Activated T-cell treated with anti-CD3 and anti-CD28 coated beads for 1 hour (primary cell): ENCODE data around the gene TIMM10.
"Not testable (repeated sequence)": the region's sequence is repeated elsewhere in the genome, so short reads cannot be mapped to it uniquely, and the experiment has no call there.

Source experiments
- DNase-seq: peaks from one replicate; pipeline ENCODE4 v3.0.0-alpha.2; 2020; ENCODE audit warnings: low read depth

The TIMM10 gene

DNA sequence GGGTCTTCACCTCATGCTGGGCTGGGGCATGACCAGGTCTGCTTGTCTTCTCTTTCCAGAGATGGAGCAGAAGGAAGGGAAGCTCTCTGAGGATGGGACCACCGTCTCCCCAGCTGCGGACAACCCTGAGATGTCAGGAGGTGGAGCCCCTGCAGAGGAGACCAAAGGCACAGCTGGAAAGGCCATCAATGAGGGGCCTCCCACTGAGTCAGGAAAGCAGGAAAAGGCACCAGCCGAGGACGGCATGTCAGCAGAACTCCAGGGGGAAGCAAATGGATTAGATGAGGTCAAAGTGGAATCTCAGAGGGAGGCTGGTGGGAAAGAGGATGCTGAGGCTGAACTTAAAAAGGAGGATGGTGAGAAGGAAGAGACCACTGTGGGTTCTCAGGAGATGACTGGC, 12.0 kb upstream of the TIMM10 start:
- no peak for DNase-seq

DNA sequence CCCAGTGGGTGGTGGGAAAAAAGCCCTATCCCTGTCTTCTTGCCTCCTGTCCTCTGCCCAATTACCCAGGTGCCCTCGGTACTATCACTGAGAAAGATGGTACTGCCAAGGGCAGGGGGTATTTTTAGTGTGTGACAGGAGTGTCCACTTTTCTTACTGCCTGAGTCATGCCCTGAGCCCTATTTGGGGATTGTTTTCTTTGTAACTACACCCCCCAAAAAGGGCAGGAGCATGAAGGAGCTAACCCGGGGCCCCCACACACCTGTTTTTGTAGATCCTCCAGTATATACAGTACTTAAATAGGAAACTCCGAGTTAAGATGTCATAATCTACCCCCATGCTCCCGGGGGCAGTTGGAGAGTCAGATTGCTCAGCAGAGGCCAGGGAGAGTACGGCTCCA, 10.6 kb upstream of the TIMM10 start:
- no peak for DNase-seq

DNA sequence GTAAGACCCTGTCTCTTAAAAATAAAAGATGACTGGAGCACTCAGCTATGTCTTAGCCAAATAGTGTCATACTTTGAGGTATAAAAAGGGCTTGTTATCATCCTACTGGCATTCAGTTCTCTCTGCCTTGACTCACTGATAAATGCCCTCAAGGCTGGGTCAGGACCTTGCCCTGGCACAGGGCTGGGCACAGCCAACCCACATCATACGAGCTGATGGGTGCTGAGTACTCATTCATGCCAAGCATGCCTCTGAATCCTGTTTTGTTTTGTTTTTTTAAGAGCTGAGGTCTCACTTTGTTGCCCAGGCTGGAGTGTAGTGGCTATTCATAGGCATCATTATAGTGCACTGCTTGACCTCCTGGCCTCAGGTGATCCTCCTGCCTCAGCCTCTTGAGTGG, 8.8 kb upstream of the TIMM10 start:
- DNase-seq: no peak

DNA sequence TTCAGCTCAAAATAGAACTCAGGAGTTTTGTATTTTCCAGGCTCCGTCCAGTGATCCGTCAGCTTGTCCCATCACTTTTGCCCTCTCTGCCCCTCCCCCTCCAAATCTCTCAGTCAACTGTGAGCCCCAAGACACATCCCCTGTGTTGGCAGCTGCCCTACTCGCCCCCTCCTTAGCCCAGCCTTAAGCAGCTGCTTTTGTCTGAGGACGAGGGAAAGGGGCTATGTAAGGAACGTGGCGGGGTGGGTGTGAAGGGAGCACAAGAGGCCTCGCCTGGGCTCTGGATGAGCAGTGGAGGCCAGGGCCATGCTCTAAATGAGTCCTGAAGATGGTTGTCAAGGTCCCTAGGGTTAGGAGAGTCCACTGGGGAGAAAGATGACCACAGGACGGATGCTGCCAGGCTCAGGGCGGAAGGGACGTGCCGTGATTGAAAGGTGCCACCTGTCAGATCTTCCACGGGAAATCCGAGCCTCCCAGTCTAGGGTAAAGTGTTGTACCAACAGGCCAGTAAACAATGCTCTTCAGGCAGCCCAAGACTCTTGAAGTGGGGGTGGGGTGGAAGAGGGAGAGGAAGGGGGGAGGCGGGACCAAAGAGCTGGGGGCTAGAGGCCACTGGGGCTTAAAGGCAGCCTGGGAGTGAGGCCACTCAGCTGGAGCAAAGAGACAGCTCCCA, 6.5 kb upstream of the TIMM10 start, which contains the start of gene SMTNL1:
SMTNL1 (plus strand) TSS at position 649 of the 673 bp plus-strand sequence. CDS start 5,048 bp downstream, outside the sequence.
- no peak for DNase-seq

DNA sequence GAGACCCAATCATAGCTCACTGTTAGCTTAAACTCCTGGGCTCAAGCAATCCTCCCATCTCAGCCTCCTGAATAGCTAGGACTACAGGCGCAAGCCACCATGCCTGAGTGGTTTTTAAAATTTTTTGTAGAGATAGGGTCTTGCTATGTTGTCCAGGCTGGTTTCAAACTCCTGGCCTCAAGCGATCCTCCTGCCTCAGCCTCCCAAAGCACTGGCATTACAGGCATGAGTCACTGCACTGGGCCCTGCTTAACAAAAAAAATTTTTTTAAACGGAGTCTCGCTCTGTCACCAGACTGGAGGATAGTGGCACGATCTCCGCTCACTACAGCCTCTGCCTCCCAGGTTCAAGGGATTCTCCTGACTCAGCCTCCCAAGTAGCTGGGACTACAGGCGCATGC, 3.9 kb upstream of the TIMM10 start:
- DNase-seq: not testable (repeated sequence)

DNA sequence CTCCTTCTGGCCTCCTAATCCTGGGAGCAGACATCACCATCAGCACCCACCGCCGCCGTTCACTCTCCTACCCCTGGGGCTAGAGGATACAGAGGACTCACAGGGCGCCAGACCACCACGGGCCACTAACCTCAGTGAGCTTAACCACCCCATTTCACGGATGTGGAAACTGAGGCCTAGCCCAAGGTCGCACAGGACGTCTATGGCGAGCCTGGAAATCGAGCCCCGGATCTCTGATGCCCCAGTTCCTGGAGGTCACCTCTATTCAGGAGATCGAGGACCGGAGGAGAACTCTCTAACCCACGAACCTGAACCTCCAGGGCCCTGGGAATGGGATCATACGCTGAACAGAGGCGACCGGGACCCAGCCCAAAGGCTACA, 349 bp downstream of the TIMM10 start:
- peak; percentile 8 for DNase-seq

DNA sequence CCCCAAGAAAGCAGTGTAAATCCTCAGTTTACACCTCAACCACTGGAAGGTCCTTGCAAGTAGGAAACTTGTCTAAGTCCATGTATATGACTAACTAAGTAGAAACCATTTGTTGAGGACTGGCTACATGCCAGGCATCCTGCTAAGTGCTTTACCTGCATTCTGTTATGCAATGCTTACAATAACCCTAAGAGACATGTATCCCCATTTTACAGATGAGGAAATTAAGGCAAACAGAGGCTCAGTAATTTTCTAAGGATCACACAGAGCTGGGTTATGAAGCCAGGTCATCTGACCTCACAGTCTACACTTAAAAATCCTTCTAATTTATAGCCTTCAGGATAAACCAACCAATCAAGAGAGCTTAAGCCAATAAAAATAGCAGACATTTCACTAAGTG, 1.5 kb downstream of the TIMM10 start:
- no peak for DNase-seq

DNA sequence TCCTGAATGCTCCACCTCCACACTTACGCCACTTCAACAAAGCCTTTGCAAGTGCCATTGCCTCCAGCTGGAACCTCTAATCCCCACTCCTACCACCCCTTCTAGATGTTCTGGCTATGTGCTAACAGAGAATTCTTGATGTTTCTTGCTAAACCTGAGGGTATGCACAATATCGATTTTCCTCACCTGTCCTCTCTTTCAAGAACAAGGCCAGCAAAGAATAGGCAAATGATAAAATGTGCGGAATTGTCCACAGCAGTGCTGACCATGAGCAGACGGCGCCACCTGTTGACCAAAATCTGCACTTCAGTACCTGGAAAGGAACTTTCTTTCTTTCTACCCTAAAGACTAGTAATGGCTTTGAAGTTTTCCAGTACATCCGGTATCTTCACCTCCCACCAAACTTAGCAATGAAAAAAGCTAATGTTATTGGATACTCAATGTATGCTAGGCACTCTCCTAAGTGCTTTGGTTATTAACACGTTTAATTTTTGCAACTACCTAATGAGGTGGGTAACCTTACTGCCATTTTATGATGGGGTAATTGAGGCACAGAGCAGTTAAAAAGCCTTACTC, 3.4 kb downstream of the TIMM10 start:
- peak; percentile 72 for DNase-seq

DNA sequence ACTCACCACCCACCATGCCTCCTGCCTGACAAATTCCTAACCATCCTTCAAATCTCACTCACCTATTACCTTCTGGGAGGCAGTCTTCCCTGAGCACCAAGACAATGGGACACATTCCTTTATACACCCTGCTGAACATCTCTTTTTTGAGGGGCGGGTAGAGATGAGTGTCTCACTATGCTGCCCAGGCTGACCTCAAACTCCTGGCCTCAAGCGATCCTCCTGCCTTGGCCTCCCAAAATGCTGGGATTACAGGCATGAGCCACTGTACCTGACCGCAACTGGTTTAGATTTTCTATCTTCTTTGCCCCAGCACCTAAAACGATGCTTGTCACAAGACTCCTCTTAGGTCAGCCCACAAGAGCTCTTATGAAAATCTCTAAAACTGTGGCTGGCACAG, 7.1 kb downstream of the TIMM10 start:
- no peak for DNase-seq

DNA sequence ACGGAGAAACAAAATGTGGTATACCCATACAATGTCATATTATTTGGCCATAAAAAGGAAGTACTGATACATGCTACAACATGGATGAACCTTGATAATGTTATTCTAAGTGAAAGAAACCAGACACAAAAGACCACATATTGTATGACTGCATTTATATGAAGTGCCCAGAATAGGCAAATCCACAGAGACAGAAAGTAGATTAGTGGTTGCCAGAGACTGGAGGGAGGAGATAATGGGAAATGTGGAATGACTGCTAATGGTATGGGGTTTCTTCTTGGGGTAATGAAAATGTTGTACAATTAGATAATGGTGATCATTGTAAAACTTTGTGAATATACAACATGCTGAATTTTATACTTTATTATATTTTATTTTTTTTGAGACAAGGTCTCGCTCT, 9.4 kb downstream of the TIMM10 start:
- DNase-seq: no peak

DNA sequence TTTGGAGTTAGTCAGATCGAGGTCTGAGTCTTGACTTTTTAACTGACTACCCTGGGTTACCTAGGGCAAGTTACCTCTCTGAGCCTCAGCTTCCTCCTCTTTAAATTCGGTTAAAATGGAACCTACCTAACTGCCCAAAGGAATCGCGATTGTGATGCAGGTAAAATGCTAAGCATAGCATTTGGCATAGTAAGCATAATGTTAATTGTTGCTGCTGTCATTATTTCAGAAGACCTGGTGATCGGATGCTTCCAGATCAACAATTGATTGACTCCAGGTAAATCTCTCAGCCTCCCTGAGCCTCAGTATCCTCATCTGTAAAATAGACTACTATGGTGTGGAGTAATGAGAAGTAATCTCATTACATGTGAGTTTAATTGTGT, 14.5 kb downstream of the TIMM10 start:
- no peak for DNase-seq

DNA sequence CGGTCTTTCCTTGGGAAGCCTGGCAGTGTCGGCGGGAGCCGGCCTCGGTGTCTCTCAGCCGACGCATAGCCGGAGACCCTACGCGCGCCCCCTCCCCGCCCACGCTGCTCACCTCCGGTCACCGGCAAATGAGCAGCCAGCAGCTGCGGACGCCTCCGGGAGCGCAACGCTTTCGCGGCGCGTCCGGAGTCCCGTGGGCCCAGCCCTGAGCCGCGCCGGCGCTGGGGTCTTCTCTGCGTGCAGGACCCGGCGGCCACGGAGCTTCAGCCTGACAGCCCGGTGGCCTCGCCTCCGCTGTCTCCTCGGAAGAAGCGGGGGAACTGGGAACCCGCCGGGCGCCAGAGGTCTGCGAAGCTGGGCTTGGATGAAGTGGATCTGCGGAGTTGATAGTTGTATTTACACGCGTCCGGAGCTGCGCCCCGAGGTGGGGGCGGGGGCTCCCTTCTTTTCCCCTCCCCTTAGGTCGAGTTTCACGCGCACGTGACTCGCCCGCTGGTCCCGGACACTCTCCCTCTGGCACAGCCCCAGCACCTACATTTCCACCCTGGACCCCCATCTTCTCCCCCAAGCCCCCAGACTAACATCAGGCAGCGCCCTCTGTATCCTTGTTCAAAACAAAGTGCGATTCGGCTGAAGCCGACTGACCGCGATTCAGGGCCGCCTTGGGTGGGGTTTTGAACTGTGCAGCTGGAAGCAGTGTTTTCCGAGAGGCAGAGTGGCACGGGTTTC, 15.1 kb downstream of the TIMM10 start, which contains the start of gene SLC43A1:
SLC43A1 (minus strand) TSS at position 371 of the 729 bp plus-strand sequence. CDS start 1,591 bp downstream, outside the sequence.
- peak; percentile 12 for DNase-seq

DNA sequence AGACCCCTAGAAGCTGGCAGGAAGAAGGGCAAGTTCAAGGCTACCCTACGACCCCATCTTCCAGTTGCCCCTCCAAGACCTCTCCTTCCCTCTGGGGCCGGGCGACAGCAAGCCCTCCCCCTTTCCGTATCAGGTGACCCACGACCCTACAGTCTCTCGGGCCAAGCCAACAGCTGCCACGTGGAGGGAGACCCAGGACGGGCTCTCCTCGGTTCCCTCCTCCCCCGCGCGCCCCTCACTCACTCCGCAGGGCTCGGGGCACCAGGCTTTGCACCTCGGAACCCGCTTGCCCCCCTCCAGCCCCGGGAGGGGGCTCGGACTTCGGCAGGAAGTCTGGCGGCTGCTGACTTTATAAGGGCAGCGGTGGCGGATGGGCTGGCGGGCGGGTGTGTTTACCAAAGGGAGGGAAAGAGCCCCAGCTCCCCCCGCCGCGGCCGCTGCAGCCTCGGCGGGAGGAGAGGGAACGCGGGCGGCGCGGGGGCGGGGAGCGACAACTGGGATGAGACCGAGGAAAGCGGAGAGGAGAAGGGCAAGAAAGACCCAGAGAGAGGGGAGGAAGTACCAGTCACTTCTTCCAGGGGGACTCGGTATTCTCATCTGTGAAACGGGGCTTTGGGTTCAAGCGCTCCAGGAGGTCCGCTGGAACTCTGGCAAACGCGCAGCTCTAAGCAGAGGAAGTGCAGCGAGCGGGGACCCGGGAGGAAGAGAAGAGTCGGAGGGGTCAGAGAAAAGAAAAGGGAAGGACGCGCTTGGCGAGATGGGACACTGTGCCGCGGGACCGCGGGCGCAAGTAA, 15.8 kb downstream of the TIMM10 start:
- peak; percentile 52 for DNase-seq

DNA sequence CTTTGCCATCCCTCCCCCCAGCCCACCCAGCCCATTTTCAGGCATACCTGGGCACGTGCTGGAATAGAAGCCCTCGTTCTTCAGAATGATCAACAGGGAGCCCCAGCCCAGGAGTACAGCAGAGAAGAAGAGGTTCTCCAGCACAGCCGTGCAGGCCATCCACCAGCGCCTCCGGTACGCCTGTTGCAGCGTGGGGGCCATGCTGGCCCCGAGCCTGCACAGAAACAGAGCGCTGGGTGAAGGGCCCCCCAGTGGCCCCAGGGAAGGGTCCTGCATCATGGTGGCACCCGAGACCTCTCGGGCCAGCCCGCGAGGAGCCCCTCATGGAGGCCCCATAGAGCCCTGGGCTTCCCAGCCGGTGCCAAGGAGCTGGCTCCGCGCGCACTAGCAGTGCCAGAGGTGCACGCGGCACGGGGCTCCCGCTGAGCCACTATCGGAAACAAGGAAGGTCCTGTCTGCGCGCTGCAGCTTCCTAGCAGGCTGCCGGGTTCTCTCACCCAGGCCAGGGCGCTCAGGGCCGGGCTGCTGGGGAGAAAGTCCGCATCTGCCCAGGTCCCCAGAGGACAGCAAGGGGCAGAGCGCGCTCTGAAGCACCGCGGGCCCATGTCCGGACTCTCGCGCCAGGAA, 16.5 kb downstream of the TIMM10 start:
- no peak for DNase-seq

DNA sequence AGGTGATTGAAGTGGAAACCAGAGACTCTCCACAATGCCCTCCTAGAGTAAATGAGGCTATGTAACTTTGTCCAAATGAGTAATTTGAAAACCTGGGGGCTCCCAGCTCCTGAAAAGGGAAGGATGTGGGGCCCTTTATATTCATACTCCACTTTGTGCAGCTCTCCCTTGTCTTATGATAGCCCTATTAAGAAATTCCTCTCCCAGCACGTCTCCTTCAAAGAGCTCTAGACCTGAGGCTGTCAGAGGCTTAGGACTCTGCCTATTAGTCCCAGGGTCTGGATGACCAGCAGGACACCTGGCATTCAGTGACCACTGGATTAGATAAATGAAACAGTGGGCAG, 17.1 kb downstream of the TIMM10 start:
- DNase-seq: no peak

DNA sequence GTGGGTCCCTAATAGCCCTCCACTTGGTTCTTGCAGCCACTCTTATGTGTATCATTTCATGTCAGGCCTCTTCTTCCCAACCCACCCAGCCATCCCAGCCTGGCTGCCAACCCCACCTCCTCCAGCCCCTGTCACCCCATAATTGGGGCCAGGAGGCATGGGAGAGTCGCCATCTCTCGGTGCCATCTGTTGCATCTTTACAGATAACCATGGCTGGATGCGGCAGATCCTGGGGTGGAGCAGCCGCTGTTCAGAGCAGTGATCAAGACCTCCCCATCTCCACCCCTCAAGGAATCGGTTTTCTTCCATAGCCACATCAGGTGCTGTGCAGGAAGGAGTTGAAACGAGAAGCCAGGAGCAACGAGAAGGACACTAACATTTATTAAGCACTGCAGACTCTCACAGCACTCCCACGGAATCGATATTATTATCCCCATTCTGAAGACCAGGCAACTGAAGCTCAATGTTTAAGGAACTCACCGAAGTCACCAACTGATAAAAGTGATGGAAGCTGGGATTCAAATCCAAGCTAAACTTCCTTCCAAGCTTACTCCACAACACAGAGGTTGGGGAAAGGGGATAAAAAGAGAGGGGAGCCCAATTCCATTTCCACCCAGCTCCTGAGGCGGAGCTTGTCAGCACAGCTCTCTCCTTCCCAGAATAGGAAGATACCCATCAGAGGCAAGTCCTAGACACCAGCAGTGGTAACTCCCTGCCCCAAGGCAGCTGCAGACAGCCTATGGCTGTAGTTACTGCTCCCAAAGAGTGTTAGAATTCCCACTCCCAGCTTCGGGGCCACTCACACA, 17.7 kb downstream of the TIMM10 start:
- DNase-seq: no peak

DNA sequence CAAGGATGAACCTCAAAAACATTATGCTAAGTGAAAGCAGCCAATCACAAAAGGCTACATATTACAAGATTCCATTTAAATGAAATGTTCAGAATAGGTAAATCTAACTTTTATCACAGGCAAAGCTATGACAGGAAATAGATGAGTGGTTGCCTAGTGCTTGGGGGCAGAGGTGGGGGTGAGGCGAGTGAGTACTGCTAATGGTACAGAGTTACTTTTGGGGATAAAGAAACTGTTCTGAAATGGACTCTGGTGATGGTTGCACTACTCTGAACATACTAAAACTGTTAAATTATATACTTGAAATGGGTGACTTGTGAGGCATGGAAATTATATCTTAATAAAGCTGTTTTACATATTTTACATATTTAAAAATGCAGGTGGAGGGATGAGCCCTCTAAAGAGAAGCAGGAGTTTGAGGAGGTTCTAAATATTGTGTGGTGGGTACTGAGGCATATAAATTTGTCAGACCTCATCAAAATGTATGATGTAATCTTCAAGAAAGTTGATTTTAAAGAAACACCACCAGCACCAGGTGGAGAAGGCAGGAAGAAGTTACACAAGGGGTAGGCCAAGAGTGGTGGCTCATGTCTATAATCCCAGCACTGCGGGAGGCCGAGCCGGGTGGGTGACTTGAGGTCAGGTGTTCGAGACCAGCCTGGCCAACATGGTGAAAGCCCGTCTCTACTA, 18.7 kb downstream of the TIMM10 start:
- no peak for DNase-seq

DNA sequence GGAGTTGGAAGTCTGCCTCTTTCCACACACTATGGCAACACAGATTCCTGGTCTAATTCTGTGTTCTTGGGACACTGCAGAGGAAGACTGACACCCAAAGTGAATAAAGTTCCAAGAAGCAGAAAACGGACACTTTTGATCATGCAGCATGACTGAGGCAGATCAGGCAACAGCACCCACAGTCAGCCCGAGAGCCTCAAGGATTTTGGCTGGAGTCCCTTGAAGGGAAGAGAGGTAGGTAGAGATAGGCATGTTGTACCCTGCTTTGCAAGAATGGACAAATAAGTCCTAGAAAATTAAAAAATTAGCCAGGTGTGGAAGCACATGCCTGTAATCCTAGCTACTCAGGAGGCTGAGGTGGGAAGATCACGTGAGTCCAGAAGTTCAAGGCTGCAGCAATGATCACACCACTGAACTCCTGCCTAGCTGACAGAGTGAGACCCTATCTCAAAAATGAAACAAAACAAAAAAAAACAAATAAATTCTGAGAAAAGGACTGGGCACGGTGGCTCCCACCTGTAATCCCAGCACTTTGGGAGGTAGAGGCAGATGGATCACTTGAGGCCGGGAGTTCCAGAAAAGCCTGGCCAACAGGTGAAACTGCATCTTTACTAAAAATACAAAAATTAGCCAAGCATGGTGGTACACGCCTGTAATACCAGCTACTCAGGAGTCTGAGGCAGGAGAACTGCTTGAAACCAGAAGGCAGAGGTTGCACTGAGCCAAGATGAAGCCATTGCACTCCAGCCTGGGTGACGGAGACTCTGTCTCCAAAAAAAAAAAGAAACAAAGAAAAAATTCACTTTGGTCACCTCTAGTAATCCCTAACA, 22.0 kb downstream of the TIMM10 start:
- DNase-seq: no peak

DNA sequence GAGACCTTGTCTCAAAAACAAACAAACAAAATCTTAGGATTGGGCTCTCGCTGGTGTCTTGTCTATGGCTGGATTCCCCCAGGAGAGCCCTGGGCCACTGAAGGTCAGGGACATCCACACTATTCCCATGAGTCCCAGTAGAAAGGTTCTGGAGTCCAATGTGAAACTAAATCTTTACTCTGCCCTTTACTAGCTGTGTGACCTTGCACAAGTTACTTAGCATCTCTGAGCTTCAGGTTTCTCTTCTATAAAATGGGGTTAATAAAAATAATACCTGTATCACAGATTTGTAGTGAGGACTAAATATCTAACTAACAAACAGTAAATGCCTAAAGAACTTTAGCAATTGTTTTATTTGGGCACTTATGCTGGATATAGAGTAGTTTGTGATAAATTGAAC, 24.0 kb downstream of the TIMM10 start:
- no peak for DNase-seq

DNA sequence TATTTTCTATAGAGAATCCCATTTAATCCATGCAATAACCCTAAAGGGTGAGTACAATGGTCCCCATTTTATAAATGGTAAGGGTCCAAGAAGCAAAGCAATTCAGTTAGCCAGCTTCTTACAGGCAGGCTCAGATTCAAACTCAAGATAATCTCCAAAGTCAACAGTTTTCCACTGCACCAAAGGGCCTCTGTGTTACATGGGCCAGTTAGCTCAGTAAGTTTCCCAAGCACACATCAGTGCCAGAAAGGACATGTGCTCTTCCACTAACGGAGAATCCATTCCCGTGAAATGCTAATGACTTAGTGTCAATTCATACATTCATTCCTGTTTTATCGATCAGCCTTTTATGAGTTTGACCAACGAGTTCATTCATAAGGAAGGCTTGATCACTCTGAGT, 26.0 kb downstream of the TIMM10 start:
- DNase-seq: no peak
